GM21825 (cell line): ENCODE data around the gene AQP12B.

Source experiments
- ATAC-seq: cut with Tn5 transposase; IDR thresholded peaks from one replicate; pipeline ENCODE4 v1.9.1; 2021; ENCODE audit warnings: mild to moderate bottlenecking, moderate library complexity; ENCODE audit not compliant: unreplicated experiment

Gene AQP12B

DNA sequence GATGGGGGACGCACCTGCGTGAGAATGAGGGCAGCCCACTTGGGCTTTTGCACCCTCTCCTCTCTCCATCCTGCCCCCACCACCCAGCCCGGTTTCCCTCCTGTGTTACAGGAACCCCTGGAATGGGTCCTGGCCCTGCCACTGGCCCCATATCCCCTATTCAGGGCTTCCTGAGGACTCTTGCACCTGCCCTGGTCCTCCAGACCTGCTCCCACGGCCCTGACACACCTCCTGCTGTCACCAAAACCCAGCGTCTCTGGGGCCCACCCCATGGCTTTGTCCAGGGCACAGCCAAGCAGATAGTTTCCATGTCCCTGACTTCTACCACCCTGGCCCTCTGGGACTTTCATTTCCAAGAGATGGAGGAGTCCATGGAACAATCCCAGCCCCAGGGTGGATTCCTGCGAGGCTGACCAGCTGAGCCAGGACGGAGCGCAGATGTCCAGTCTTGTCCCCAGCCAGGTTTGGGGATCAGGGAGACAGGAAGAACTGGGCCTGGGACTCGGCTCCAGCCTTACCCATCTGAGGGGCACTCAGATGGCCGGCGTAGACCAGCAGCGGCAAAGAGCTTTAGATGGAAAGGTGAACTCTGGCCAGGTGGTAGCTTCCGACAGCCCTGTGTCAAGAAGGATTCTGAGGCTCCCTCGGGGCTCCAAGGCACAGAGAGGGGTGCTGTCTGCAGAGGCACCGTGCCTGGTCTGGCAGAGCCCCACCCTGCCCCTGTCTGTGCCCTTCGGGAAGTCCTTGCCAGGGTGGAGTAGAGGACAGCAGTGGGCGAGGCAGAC is 45.4 kb downstream of the AQP12B start:
- no peak for ATAC-seq

GRCh38 chr2:240636563-240637115 is 46.0 kb downstream of the AQP12B start:
- no peak for ATAC-seq

- no peak for ATAC-seq
Measured at GRCh38 chr2:240635998-240636547, 46.6 kb downstream of the AQP12B start.

GRCh38 chr2:240635121-240635997 is 47.3 kb downstream of the AQP12B start:
- ATAC-seq = no peak

DNA sequence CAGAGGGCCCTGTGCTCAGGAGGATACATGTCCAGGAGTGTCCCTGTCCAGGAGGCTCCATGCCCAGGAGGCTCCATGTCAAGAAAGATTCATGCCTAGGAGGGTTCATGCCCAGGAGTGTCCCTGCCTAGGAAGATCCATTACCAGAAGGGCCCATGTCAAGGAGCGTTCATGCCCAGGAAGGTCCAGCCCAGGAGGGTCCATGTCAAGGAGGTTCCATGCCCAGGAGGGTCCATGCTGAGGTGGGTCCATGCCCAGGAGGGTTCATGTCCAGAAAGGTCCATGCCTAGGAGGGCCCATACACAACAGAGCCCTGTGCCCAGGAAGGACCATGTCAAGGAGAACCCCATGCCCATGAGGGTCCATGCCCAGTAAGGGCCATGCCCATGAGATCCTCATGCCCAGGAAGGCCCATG is 50.4 kb downstream of the AQP12B start:
- no peak for ATAC-seq

- ATAC-seq = no peak
Measured at GRCh38 chr2:240631548-240632305, 51.0 kb downstream of the AQP12B start.

DNA sequence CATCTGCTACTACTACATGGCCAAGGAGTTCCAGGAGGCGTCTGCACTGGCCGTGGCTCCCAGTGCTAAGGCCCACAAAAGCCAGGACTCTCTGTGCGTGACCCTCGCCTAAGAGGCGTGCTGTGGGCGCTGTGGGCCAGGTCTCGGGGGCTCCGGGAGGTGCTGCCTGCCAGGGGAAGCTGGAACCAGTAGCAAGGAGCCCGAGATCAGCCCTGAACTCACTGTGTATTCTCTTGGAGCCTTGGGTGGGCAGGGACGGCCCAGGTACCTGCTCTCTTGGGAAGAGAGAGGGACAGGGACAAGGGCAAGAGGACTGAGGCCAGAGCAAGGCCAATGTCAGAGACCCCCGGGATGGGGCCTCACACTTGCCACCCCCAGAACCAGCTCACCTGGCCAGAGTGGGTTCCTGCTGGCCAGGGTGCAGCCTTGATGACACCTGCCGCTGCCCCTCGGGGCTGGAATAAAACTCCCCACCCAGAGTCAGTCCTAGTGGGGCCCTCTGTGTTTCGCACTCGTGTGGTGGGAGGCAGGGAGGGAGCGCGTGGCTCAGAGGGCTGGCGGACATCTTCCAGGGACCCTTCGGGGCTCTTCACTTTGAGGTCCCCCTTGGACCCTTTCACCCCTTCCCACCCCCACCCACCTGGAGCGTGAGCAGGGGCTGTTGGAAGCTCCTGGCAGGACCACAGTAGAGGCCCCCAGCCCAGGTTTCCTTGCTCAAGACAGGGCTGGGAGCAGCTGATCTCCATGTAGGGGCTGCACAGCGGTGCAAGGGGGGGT is 51.7 kb downstream of the AQP12B start:
- no peak for ATAC-seq

DNA sequence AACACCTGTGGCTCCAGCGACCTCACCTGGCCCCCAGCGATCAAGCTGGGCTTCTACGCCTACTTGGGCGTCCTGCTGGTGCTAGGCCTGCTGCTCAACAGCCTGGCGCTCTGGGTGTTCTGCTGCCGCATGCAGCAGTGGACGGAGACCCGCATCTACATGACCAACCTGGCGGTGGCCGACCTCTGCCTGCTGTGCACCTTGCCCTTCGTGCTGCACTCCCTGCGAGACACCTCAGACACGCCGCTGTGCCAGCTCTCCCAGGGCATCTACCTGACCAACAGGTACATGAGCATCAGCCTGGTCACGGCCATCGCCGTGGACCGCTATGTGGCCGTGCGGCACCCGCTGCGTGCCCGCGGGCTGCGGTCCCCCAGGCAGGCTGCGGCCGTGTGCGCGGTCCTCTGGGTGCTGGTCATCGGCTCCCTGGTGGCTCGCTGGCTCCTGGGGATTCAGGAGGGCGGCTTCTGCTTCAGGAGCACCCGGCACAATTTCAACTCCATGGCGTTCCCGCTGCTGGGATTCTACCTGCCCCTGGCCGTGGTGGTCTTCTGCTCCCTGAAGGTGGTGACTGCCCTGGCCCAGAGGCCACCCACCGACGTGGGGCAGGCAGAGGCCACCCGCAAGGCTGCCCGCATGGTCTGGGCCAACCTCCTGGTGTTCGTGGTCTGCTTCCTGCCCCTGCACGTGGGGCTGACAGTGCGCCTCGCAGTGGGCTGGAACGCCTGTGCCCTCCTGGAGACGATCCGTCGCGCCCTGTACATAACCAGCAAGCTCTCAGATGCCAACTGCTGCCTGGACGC is 52.5 kb downstream of the AQP12B start:
- ATAC-seq = no peak

GRCh38 chr2:240629619-240629967 is 53.1 kb downstream of the AQP12B start:
- ATAC-seq = no peak

DNA sequence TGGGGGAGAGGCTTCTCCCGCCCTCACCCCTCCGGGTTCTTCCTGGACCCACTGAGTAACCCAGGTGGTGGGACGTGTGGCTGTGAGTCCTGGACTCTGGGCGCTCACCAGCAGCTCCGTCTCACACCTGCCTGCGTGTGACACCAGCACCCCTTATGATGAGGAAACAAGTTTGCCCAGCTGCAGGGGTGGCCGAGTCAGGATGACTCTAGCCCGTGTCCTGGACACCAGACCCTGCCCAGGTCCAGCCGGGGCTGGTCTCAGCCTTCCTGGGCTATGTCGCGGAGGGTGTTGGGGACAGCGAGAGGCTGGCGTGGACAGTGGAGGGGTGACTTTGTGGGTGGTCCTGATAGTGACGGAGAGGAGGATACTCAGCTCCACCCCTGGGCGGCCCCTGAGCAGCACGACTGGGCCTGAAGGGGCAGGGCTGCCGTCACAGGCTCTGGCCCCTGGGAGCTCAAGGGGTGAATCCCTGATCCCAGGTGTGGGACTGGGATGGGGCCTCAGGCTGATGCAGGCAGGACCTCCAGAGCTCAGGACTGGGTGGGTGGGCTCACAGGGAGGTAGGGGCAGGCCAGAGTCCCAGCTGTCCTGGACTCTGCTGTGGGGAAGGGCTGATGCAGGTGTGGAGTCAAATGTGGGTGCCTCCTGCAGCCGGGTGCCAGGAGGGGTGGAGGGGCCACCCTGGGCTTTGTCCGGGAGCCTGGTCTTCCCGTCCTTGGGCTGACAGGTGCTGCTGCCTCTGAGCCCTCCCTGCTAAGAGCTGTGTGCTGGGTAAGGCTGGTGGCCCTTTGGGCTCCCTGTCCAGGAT is 53.7 kb downstream of the AQP12B start:
- ATAC-seq = no peak

DNA sequence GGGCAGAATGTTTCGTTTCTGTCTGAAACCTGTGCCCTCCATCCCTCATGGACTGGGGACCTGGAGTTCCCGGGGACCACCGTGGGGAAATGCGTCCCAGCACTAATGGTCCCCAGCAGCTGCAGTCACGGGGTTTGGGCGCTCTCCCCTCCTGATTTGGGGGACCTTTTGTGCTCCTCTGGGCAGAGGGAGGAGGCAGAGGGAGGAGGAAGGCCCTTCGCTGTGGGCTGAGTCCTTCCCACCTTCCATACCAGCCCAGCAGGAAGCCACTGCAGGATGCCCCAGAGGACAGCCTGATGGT is 54.2 kb downstream of the AQP12B start:
- ATAC-seq = no peak

DNA sequence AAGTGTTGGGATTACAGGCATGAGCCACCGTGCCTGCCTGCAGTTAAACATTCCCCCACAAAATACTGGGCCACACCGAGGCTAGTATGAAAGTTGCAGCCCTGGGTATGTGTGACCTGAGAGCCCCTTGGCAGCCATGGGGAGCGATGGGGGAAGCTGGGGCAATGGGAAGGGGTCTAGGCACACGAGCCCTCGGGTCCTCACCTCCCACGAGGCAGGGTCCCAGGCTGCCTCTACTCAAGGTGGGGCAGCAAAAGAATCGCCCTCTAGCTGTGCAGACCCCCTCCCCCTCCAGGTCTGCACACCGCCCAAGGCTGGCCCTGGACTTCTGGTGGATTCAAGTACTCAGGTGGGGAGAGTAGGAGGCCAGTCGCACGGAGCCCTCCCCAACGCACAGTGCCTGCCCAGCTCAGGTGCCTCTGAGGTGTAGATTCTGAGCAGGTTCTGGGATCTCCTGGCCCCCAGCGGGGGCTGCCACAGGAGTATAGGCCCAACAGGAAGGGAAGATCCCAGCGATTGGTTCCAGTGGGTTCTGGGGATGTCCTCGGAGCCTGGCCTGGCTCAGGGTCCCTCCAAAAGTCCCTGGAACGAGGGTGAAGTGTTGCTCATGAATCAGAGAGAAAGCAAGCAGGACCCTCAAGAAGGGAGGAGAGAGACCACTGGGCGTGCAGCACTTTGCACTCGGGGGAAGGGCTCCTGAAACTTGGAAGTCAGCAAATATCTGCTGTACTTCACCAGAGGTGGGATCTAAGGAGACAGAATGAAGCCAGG is 54.8 kb downstream of the AQP12B start:
- no peak for ATAC-seq

GRCh38 chr2:240626531-240627300 is 56.0 kb downstream of the AQP12B start:
- ATAC-seq = no peak
